ENCODE results near the gene APLP2. TPM values are rescaled to one million over a fixed set of nuclear protein-coding genes. Genes with fewer than 3 reads are reported as not detected.

Gene APLP2
- total RNA-seq, 1 experiment from 2014 or later, result 345 TPM

DNA sequence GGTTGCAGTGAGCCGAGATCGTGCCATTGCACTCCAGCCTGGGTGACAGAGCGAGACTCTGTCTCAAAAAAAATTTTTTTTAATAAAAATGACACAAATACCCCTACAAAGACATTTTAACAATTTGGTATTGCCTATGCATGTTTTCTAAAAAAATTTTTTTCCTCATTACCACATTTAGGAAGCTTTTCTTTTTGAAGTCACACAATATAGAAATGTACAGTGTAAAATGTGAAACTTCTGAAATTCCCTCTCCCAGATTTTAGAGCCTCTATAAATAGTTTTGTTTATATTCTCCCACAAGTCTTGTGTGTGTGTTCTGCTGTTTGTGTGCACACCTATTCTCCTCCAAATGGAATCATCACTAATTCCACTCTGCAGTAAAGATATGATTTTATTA lies 97.5 kb downstream of the APLP2 start:
- peaks cover 9% of the 10 kb centered on the region for H3K4me1 Mint-ChIP-seq
- DNase-seq (ENCODE audit: low spot score), result no peak
- no peaks in the 10 kb centered on the region for H3K9me3 Mint-ChIP-seq
- ChIA-PET POLR2A (no interaction called here), CTCF (no interaction called here)
- no peak overlapping the region for H3K27ac Mint-ChIP-seq
- H3K36me3 Mint-ChIP-seq, result no peaks in the 10 kb centered on the region
- TF ChIP-seq ESRRA (CRISPR knock-in tag; IDR thresholded peaks at IDR 0.05; ENCODE audit: borderline replicate concordance), result no peak
- no peak for TF ChIP-seq ZNF263 (CRISPR knock-in tag; IDR thresholded peaks at IDR 0.05; ENCODE audit: low read depth)
- TF ChIP-seq HMGA2 (CRISPR knock-in tag; IDR thresholded peaks at IDR 0.05), result no peak
- TF ChIP-seq NFYB (CRISPR knock-in tag; conservative IDR thresholded peaks at IDR 0.05; ENCODE audit: low read depth), result no peak
- TF ChIP-seq PRRX2 (CRISPR knock-in tag; IDR thresholded peaks at IDR 0.05), result no peak
- TF ChIP-seq ZNF219 (CRISPR knock-in tag; IDR thresholded peaks at IDR 0.05; ENCODE audit: borderline replicate concordance), result no peak
- TF ChIP-seq ZNF121 (CRISPR knock-in tag; IDR thresholded peaks at IDR 0.05), result no peak
- TF ChIP-seq, protein P1, sequence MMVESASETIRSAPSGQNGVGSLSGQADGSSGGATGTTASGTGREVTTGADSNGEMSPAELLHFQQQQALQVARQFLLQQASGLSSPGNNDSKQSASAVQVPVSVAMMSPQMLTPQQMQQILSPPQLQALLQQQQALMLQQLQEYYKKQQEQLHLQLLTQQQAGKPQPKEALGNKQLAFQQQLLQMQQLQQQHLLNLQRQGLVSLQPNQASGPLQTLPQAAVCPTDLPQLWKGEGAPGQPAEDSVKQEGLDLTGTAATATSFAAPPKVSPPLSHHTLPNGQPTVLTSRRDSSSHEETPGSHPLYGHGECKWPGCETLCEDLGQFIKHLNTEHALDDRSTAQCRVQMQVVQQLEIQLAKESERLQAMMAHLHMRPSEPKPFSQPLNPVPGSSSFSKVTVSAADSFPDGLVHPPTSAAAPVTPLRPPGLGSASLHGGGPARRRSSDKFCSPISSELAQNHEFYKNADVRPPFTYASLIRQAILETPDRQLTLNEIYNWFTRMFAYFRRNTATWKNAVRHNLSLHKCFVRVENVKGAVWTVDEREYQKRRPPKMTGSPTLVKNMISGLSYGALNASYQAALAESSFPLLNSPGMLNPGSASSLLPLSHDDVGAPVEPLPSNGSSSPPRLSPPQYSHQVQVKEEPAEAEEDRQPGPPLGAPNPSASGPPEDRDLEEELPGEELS (CRISPR knock-in tag; IDR thresholded peaks at IDR 0.05), result no peak
- TF ChIP-seq, protein P2, sequence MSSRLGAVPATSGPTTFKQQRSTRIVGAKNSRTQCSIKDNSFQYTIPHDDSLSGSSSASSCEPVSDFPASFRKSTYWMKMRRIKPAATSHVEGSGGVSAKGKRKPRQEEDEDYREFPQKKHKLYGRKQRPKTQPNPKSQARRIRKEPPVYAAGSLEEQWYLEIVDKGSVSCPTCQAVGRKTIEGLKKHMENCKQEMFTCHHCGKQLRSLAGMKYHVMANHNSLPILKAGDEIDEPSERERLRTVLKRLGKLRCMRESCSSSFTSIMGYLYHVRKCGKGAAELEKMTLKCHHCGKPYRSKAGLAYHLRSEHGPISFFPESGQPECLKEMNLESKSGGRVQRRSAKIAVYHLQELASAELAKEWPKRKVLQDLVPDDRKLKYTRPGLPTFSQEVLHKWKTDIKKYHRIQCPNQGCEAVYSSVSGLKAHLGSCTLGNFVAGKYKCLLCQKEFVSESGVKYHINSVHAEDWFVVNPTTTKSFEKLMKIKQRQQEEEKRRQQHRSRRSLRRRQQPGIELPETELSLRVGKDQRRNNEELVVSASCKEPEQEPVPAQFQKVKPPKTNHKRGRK (CRISPR knock-in tag; IDR thresholded peaks at IDR 0.05; ENCODE audit: borderline replicate concordance), result no peak
- TF ChIP-seq ZNF671 (CRISPR knock-in tag; IDR thresholded peaks at IDR 0.05), result no peak
- no peak overlapping the region for H3K4me3 Mint-ChIP-seq
- H3K27me3 Mint-ChIP-seq (ENCODE audit: low read depth), result peaks cover 68% of the 10 kb centered on the region
- ATAC-seq, result no peak

DNA sequence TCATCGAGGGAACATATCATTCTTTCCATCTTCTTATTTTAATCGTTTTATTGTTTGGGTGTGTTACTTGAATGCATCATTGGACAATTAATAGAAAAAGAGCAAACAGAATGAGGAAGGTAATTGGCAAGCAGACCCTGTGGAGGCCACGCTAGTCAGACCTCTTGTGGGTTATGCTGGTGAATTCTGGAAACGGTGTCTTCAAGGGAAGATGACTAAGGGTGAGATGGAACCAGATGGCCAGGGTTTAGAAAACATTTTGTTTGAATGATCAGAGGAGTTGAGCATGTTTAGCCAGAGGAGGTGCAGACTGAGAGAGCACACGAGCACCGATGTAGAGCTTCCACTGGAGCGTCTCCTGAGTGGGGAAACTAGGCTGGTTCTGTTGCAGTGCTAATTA lies 98.4 kb downstream of the APLP2 start:
- Mint-ChIP-seq H3K9me3 (no peaks in the 10 kb centered on the region), H3K27ac (no peak overlapping the region), H3K4me1 (0 out of 2 replicates have a peak, but pooled peaks cover 4% of the 10 kb centered on the region), H3K4me3 (no peak overlapping the region), H3K36me3 (no peaks in the 10 kb centered on the region), H3K27me3 (ENCODE audit: low read depth) (peaks cover 69% of the 10 kb centered on the region)
- ChIA-PET CTCF (interaction anchor here (0.6 kb wide), 1 partner anchor 149 kb away, joined by 6 read pairs; no protein-coding TSS in a partner anchor), POLR2A (no interaction called here)
- ATAC-seq (no peak), DNase-seq (ENCODE audit: low spot score) (no peak)
- TF ChIP-seq NFYB (CRISPR knock-in tag; conservative IDR thresholded peaks at IDR 0.05; ENCODE audit: low read depth) (no peak), CBFB (CRISPR knock-in tag; IDR thresholded peaks at IDR 0.05; ENCODE audit: low read depth) (no peak), ETV6 (CRISPR knock-in tag; IDR thresholded peaks at IDR 0.05) (no peak), RELA (CRISPR knock-in tag; IDR thresholded peaks at IDR 0.05; ENCODE audit: borderline replicate concordance) (no peak)
- TF ChIP-seq, protein P3, sequence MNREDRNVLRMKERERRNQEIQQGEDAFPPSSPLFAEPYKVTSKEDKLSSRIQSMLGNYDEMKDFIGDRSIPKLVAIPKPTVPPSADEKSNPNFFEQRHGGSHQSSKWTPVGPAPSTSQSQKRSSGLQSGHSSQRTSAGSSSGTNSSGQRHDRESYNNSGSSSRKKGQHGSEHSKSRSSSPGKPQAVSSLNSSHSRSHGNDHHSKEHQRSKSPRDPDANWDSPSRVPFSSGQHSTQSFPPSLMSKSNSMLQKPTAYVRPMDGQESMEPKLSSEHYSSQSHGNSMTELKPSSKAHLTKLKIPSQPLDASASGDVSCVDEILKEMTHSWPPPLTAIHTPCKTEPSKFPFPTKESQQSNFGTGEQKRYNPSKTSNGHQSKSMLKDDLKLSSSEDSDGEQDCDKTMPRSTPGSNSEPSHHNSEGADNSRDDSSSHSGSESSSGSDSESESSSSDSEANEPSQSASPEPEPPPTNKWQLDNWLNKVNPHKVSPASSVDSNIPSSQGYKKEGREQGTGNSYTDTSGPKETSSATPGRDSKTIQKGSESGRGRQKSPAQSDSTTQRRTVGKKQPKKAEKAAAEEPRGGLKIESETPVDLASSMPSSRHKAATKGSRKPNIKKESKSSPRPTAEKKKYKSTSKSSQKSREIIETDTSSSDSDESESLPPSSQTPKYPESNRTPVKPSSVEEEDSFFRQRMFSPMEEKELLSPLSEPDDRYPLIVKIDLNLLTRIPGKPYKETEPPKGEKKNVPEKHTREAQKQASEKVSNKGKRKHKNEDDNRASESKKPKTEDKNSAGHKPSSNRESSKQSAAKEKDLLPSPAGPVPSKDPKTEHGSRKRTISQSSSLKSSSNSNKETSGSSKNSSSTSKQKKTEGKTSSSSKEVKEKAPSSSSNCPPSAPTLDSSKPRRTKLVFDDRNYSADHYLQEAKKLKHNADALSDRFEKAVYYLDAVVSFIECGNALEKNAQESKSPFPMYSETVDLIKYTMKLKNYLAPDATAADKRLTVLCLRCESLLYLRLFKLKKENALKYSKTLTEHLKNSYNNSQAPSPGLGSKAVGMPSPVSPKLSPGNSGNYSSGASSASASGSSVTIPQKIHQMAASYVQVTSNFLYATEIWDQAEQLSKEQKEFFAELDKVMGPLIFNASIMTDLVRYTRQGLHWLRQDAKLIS (CRISPR knock-in tag; IDR thresholded peaks at IDR 0.05; ENCODE audit: borderline replicate concordance), result no peak

DNA sequence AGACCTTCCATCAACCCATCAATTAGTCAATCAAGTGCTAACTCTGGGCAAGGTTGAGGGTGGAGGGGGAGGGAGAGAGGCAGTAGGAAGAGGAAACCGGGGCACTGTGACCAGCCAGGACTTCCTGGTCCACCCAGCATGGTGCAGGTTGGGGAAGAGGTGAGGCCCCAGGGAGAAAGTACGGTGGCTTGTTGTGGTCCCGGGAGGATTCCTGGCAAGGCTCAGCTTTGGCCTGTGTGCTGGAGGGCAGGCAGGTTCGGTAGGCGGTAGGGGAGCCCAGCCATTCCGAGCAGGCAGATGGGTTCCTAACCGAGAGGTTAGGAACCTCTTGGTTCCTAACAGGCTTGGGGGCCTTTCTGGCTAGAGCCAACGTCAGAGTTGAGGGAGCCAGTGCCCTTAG lies 100.7 kb downstream of the APLP2 start:
- CTCF ChIA-PET, result no interaction called here
- H3K27me3 Mint-ChIP-seq (ENCODE audit: low read depth), result peaks cover 78% of the 10 kb centered on the region
- peak; percentile 46 for ATAC-seq
- POLR2A ChIA-PET, result no interaction called here
- TF ChIP-seq NFATC4 (CRISPR knock-in tag; IDR thresholded peaks at IDR 0.05) (no peak), PRRX2 (CRISPR knock-in tag; IDR thresholded peaks at IDR 0.05) (no peak), ZNF416 (CRISPR knock-in tag; IDR thresholded peaks at IDR 0.05) (no peak), ESRRA (CRISPR knock-in tag; IDR thresholded peaks at IDR 0.05; ENCODE audit: borderline replicate concordance) (no peak), EMX1 (CRISPR knock-in tag; IDR thresholded peaks at IDR 0.05) (no peak)
- TF ChIP-seq, protein P3 (CRISPR knock-in tag; IDR thresholded peaks at IDR 0.05; ENCODE audit: borderline replicate concordance), result no peak
- H3K36me3 Mint-ChIP-seq, result peaks cover 9% of the 10 kb centered on the region
- DNase-seq (ENCODE audit: low spot score), result peak; percentile 36
- H3K4me1 Mint-ChIP-seq, result 0 out of 2 replicates have a peak, but pooled peaks cover 4% of the 10 kb centered on the region
- no peak overlapping the region for H3K27ac Mint-ChIP-seq
- peaks cover 10% of the 10 kb centered on the region for H3K9me3 Mint-ChIP-seq
- no peak overlapping the region for H3K4me3 Mint-ChIP-seq

Measured in WTC11 (cell line).